Endothelial cell of umbilical vein (primary cell): ENCODE measurements around the gene GFRA3. TPM values are rescaled to one million over a fixed set of nuclear protein-coding genes. Genes with fewer than 3 reads are reported as not detected.

Experiments used
- BruUV-seq: library from RNA; stranded (reverse); fragments of 400-500 nt; replicated peaks from 2 replicates; lab custom pipeline; 2021; lab: Mats Ljungman, UMichigan
- CTCF ChIA-PET: fragments of 300-600, 350-600 bp; sonication (Branson Sonifier 250); formaldehyde crosslinking; loops from one replicate; lab custom pipeline; 2021; ENCODE audit warnings: antibody characterized with exemption, inconsistent platforms; lab: Charles Lee
- POLR2A ChIA-PET: fragments of 300-600, 350-600 bp; sonication (Branson Sonifier 250); formaldehyde crosslinking; loops from one replicate; lab custom pipeline; 2021; ENCODE audit warnings: antibody characterized with exemption, inconsistent platforms; lab: Charles Lee
- DNase-seq: peaks from one replicate; pipeline ENCODE4 v3.0.0-alpha.2; 2011; ENCODE audit warnings: low read depth, low spot score
- FAIRE-seq: peaks from 2 replicates; lab custom pipeline; 2011; peaks lifted over from hg19 to GRCh38; lab: Jason Lieb, UNC
- H2AFZ ChIP-seq: 2 replicates; pipeline ENCODE4 v1.6.0; 2012; ENCODE audit warnings: low read depth, low read length, control low read depth, inconsistent platforms
- H3K27ac ChIP-seq: 2 replicates; pipeline ENCODE4 v1.5.1; 2011; ENCODE audit warnings: low read depth, mild to moderate bottlenecking, control low read depth, low read length, moderate library complexity; ENCODE audit not compliant: insufficient read depth
- H3K27me3 ChIP-seq, 2 experiments: 2 replicates each; pipeline versions ENCODE4 v1.6.0 to v1.6.1; 2011; ENCODE audit warnings: low read length in 2 of 2, mixed read lengths in 1 of 2; ENCODE audit not compliant: control insufficient read depth in 2 of 2, insufficient read depth in 2 of 2
- H3K36me3 ChIP-seq, 2 experiments: 2 replicates in 1 of 2; 3 replicates in 1 of 2; pipeline ENCODE4 v1.5.1; 2011; ENCODE audit warnings: low read length in 2 of 2, mild to moderate bottlenecking in 1 of 2, moderate library complexity in 1 of 2; ENCODE audit not compliant: control insufficient read depth in 2 of 2, insufficient read depth in 2 of 2; ENCODE audit errors: extremely low read depth in 1 of 2
- H3K4me1 ChIP-seq: 3 replicates; pipeline ENCODE4 v1.5.1; 2011; ENCODE audit warnings: mild to moderate bottlenecking, low read length; ENCODE audit not compliant: control insufficient read depth, insufficient read depth; ENCODE audit errors: extremely low read depth
- H3K4me2 ChIP-seq: 2 replicates; pipeline ENCODE4 v1.6.1; 2011; ENCODE audit warnings: low read length, control low read depth, mixed read lengths; ENCODE audit not compliant: insufficient read depth
- H3K4me3 ChIP-seq, 3 experiments: fragments of 200-600 bp in 1 of 3; sonication (generic), shearing (Covaris generic) in 1 of 3; replicated peaks in 1 of 3; 2 replicates each; pipeline ENCODE4 v1.5.1; 2011 to 2016; ENCODE audit warnings: control low read depth in 3 of 3, low read length in 3 of 3, mild to moderate bottlenecking in 2 of 3, inconsistent platforms in 1 of 3, low read depth in 1 of 3, moderate library complexity in 1 of 3; ENCODE audit not compliant: insufficient read depth in 1 of 3
- H3K79me2 ChIP-seq: 2 replicates; pipeline ENCODE4 v1.6.0; 2012; ENCODE audit warnings: low read length, inconsistent platforms; ENCODE audit not compliant: control insufficient read depth, insufficient read depth
- H3K9ac ChIP-seq: replicated peaks from 2 replicates; pipeline ENCODE3; 2011; ENCODE audit warnings: low read length, control low read depth; ENCODE audit not compliant: insufficient read depth; ENCODE audit errors: extremely low read depth
- H3K9me1 ChIP-seq: replicated peaks from 3 replicates; pipeline ENCODE4 v1.6.0; 2011; ENCODE audit warnings: mild to moderate bottlenecking, low read length; ENCODE audit not compliant: control insufficient read depth, insufficient read depth; ENCODE audit errors: extremely low read depth
- H3K9me3 ChIP-seq: replicated peaks from 2 replicates; pipeline ENCODE4 v1.5.1; 2012; ENCODE audit warnings: low read length, inconsistent platforms; ENCODE audit not compliant: control insufficient read depth, insufficient read depth
- H4K20me1 ChIP-seq: replicated peaks from 2 replicates; pipeline ENCODE3; 2011; ENCODE audit warnings: mild to moderate bottlenecking, low read length; ENCODE audit not compliant: control insufficient read depth, insufficient read depth; ENCODE audit errors: extremely low read depth
- FOS ChIP-seq: IDR thresholded peaks from 2 replicates; pipeline ENCODE4 v1.6.1; 2011; ENCODE audit warnings: mild to moderate bottlenecking, low read length, moderate library complexity, borderline replicate concordance; ENCODE audit not compliant: insufficient read depth
- GATA2 ChIP-seq: IDR thresholded peaks from 2 replicates; pipeline ENCODE4 v1.7.0; 2011; ENCODE audit warnings: low read depth, mild to moderate bottlenecking, moderate library complexity, mixed read lengths, low read length; ENCODE audit not compliant: insufficient read length, insufficient read depth
- JUN ChIP-seq: IDR thresholded peaks from 2 replicates; pipeline ENCODE4 v1.6.1; 2011; ENCODE audit warnings: borderline replicate concordance, low read depth; ENCODE audit not compliant: insufficient read length, insufficient read depth
- MAX ChIP-seq: IDR thresholded peaks from 2 replicates; pipeline ENCODE4 v1.6.1; 2011; ENCODE audit not compliant: insufficient read depth, insufficient read length
- MYC ChIP-seq: IDR thresholded peaks from one replicate; pipeline ENCODE4 v1.6.1; 2011; ENCODE audit warnings: mild to moderate bottlenecking, low read depth, low read length
- POLR2A ChIP-seq: IDR thresholded peaks from 2 replicates; pipeline ENCODE4 v1.6.1; 2012; ENCODE audit warnings: low read depth, mild to moderate bottlenecking, control low read depth, low read length
- POLR2AphosphoS5 ChIP-seq: IDR thresholded peaks from 2 replicates; pipeline ENCODE4 v1.6.1; 2012; ENCODE audit warnings: low read depth, mild to moderate bottlenecking, control low read depth, low read length, moderate library complexity; ENCODE audit not compliant: insufficient read depth
- dilution Hi-C: fragments of 300-500 bp; cut with MboI; formaldehyde crosslinking; loops from one replicate; pipeline ENCODE4 v1.15.0; 2019; ENCODE audit warnings: low sequenced_read_pairs; ENCODE audit not compliant: extremely low pct_ligation_motif_present
- intact Hi-C: fragments of 100-400 bp; cut with micrococcal nuclease; formaldehyde crosslinking; loops from one replicate; pipeline ENCODE4 v1.10.0; 2022
- polyA plus RNA-seq, 4 experiments: library from polyadenylated mRNA; depleted of rRNA in 3 of 4; stranded (reverse) in 3 of 4; unstranded in 1 of 4; fragments of >200 nt; gene quantifications; 2 replicates each; pipeline versions ENCODE4 v1.2.1 to v1.2.3, GENCODE V29; 2011 to 2012; ENCODE audit warnings: missing spikeins in 1 of 4
- total RNA-seq: library from RNA; stranded (reverse); gene quantifications from 2 replicates; pipeline ENCODE4 v1.2.3, GENCODE V29; 2021

The GFRA3 gene
- total and polyA plus RNA-seq, 2 donors (not counting 3 experiments of a cell fraction or from before 2014, with no cell fraction given), result 0.10 TPM; not detected in 1

GRCh38 chr5:138240650-138241385 is 33.6 kb downstream of the GFRA3 start:
- no peak overlapping the region for H3K27ac ChIP-seq
- H2AFZ ChIP-seq, result no peak overlapping the region
- H3K4me2 ChIP-seq, result no peak overlapping the region
- no peak overlapping the region for H3K4me3 ChIP-seq
- DNase-seq (no peak), FAIRE-seq (no peak)
- no peak overlapping the region for H3K9ac ChIP-seq
- H3K4me1 ChIP-seq, result peaks cover 2% of the 10 kb centered on the region
- intact Hi-C loops (no loop called here), dilution Hi-C loops (no loop called here)
- TF ChIP-seq MAX (no peak), MYC (no peak), GATA2 (no peak), FOS (no peak), POLR2A (no peak), JUN (no peak), POLR2AphosphoS5 (no peak)
- H3K27me3 ChIP-seq, result peaks cover 5 to 15% of the 10 kb centered on the region in 2 experiments
- ChIA-PET CTCF (interaction anchor here (0.8 to 1.2 kb wide), 4 partner anchors 9 to 19 kb away, joined by 3 read pairs; no protein-coding TSS in a partner anchor), POLR2A (interaction anchor here (1.0 kb wide), 1 partner anchor 27 kb away, joined by 4 read pairs; the partner anchor contains the start of gene CDC23)
- H3K36me3 ChIP-seq, result no peaks in the 10 kb centered on the region
- no peaks in the 10 kb centered on the region for H4K20me1 ChIP-seq
- H3K9me1 ChIP-seq, result no peaks in the 10 kb centered on the region
- BruUV-seq, result no TSS peak
- no peaks in the 10 kb centered on the region for H3K9me3 ChIP-seq
- H3K79me2 ChIP-seq, result no peaks in the 10 kb centered on the region
